HK-2 (cell line): ENCODE results near the gene TVP23B.
"Not testable (repeated sequence)": the region's sequence is repeated elsewhere in the genome, so short reads cannot be mapped to it uniquely, and the experiment has no call there.

Source experiments
- DNase-seq: peaks from one replicate; pipeline ENCODE4 v3.0.0-alpha.2; 2018; ENCODE audit not compliant: unreplicated experiment

The TVP23B gene

GRCh38 chr17:18780991-18781718, at the start of gene TVP23B:
Gene TVP23B, plus strand, starts transcription at chr17:18781183. Its CDS starts 111 bp downstream, at chr17:18781294.
- peak; percentile 97 for DNase-seq

GRCh38 chr17:18732438-18732837, 48.5 kb upstream of the TVP23B start:
- DNase-seq = not testable (repeated sequence)

- DNase-seq = not testable (repeated sequence)
Measured at GRCh38 chr17:18733350-18733749, 47.6 kb upstream of the TVP23B start.

DNA sequence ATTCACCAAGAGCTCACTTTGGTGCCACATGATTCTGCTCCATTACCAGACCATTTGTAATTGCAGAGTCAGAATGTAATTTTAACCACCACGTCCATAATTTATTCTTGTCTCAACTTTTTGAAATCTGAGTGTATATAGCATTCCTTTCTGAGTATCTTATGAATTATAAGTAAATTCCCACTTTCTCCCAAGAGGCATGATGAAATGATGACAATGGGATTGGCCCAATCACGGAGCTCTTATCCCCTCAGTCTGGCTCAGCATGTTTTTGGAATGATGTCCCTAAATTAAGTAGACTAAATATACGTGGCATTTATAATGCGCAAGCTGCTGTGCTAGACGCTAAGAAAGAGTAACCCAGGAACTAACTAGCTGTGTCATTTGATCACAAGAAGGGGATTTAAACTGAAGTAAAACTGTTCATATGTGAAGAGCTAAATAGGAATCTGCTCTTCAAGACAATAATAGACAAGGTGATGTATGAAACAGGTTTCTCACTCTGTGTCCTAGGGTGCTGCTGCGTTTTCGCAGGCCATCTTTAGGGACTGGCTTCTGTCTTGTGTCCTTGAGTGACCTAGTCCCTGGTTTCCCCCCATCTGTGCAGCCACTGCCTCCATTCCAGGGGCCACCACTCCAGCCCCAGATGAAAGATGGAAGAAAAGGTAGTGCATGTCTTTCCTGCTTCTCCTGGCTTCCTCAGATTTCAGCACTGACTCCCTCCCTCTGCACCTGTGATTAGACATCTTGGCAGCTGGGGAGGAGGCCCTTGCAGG, 41.2 kb upstream of the TVP23B start:
- DNase-seq = not testable (repeated sequence)

DNA sequence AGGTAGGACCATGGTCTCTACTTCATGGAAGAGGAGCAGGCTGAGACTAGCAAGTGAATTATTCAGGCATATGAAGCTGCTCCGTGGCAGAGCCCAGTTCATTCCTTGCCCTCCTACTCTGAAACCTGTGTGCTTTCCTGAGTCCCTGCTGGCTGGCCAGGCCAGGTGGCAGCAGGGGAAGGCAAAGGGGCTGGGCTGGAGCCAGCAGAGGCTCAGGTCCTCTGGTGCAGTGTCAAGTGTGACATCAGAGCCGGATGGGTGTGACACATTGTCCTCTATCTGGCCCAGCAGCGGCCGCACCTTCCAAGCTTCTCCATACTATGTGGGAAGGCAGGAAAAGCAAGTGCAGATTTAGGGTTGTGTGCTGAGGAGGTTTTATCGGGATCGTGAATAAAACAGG, 39.8 kb upstream of the TVP23B start:
- not testable (repeated sequence) for DNase-seq

DNA sequence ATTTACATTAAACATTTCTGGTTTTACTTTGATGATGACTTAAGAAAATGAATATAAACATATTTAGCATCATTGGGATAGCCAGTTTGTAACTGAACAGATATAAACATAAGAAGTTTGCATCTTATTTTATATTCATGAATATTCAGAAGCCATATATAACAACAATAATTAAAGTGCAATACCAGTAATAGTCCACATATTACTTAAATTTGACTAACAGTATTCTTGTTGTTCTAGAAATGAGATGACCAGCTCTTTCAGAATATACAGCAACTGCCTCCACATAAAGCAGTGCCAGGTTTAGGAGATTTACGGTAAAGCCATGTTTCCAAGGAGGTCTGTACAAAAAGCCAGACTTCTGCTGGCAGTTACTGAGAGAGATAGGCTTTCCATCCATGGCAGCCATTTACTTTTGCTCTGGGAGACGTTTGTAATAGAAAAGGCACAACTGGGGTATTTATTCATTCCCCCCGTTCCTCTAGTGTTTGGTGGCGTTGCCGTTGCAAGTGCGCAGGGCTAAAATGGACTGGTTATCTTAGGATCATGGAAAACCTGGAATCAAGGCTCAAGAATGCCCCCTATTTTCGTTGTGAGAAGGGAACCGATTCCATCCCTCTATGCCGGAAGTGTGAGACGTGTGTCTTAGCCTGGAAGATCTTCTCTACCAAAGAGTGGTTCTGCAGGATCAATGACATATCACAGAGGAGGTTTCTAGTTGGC, 37.1 kb upstream of the TVP23B start, which contains the start of gene FBXW10:
TSS of gene FBXW10 (plus strand) at position 356 of the 723 bp plus-strand sequence. CDS start at position 547, 191 bp downstream.
- DNase-seq = not testable (repeated sequence)

- not testable (repeated sequence) for DNase-seq
Measured at GRCh38 chr17:18744726-18745125, 36.3 kb upstream of the TVP23B start.

- not testable (repeated sequence) for DNase-seq
Measured at GRCh38 chr17:18746551-18746950, 34.4 kb upstream of the TVP23B start.

DNA sequence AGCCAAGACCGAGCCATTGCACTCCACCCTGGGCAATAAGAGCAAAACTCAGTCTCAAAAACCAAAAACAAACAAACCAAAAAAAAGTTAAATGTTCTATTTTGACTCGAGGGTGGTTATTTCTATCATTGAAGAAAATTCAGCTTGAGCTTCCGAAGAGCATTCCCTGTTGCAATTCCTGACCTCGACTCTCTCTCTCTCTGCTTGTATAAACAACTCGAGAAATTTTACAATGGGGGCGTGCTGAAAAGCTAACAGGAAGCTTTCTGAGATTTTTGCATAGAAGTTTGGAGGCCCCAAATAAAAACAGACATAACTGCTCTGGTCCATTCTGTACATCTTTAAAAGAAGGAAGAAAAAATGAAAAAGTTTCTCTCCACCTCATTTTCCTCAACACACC, 33.5 kb upstream of the TVP23B start:
- DNase-seq = not testable (repeated sequence)

- DNase-seq = not testable (repeated sequence)
Measured at GRCh38 chr17:18750242-18750641, 30.7 kb upstream of the TVP23B start.

GRCh38 chr17:18753829-18754409, 27.1 kb upstream of the TVP23B start:
- not testable (repeated sequence) for DNase-seq

DNA sequence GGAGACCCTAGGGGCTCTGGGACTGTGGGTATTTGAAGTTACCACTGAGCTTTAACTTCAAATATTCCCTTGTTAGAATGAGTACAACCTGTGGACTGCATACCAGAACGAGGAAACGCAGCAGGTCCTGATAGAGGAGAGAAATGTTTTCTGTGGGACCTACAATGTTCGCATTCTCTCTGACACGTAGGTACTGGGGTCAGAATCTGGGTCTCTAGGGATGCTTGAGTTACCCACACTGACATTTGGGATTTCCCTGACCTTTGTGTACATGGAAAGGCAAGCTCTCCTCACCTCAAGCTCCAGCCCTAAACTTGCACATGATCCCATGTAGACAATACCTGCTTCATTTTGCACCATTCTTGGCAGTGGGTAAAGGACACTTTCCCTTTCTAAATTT, 25.0 kb upstream of the TVP23B start:
- DNase-seq = not testable (repeated sequence)

DNA sequence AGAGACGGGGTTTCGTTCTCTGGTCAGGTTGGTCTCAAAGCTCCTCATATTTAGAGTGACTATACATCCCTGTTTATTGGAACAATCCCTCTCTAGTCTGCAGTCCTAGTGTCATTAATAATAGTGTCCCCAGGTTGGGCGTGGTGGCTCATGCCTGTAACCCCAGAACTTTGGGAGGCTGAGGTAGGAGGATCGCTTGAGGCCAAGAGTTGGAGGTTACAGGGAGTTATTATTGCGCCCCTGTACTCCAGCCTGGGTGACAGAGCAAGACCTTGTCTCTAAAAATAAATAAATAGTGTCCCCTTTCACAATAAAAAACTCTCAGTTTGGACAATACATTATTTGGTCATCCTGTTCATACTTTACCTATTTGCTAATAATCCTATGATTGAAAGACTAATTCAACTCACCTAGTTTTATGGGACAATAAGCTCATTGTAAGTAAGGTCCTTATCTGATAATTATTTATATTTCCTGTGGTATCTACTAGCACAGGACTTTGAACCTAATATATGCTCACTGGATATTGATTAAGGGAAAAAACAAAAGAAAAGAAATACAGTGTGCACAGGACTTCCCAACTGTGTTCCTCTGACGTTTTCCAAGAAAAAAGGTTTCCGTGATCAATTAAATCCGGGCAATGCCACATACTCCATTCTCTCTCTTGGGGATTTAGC, 23.5 kb upstream of the TVP23B start:
- DNase-seq = not testable (repeated sequence)

DNA sequence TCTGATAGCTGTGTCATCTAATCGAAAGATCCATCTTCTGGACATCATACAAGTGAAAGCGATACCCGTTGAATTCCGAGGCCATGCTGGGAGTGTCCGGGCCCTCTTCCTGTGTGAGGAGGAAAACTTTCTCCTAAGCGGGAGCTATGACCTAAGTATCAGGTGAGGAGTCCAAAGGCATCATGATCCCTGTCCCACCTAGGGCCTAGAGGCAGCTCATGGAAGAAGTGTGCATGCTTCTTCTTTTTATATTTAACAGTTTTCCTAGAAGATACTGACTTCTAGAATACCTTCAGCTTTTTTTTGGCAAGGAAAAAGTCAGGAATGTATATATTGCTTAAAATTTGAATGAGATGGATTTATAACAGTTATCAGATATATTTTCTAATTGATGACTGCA, 22.6 kb upstream of the TVP23B start:
- not testable (repeated sequence) for DNase-seq

- DNase-seq = not testable (repeated sequence)
Measured at GRCh38 chr17:18760221-18760620, 20.8 kb upstream of the TVP23B start.

- DNase-seq = not testable (repeated sequence)
Measured at GRCh38 chr17:18770572-18770971, 10.4 kb upstream of the TVP23B start.

DNA sequence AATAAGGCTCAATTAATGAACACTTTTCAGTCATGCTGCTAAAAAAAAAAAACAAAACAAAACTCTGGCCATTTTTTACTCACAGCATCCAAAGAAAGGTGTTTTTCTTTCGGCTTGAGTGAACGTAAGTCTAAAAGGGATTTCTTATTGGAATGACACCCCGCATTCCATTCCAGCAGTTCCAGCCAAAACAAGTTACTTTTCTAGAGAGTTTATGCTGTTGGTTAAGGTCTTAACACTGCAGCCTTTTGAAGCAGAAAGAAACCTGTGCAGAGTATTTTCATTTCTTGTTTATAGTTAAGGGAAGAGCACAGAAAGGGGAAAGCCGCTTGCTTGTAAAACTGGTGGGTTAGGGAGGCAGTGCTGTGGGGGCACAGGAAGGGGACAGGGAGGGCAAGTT, 9.9 kb upstream of the TVP23B start:
- not testable (repeated sequence) for DNase-seq

- DNase-seq = no peak
Measured at GRCh38 chr17:18772471-18772870, 8.5 kb upstream of the TVP23B start.

DNA sequence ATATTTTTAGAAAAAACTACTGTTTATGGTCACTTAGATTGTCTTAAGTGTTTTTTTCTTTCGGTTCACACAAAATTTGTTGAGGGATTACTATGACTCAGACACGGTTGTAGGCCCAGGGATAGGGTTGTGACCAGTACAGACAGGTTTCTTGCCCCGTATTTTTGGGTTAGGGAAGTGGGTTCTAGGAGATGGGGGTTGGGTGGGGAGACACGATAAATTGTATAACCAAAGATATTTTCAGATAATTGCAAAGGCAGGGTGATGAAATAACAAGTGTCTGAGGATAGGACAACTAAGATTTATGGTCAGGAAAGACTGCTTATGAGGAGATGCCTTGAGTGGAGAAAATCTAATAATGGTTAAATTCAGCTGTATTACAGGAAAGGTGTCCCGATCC, 822 bp downstream of the TVP23B start:
- not testable (repeated sequence) for DNase-seq

DNA sequence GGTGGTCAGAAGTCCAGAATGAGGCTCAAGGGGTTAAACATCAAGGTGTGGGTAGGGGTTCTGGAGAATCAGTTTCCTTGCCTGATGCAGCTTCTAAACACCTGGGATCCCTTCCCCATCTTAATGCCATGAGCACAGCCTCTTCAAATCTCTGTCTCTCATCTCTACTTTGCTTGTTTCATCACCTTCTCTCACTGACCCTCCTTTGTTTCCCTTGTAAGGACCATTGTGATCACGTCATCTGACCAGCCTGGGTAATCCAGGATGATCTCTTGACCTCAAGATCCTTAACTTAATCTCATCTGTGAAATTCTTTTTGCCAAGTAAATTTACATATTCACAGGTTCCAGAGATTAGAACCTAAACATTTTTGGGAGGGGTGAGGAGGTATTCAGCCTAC, 5.0 kb downstream of the TVP23B start:
- DNase-seq = not testable (repeated sequence)

- DNase-seq = not testable (repeated sequence)
Measured at GRCh38 chr17:18786890-18787289, 5.9 kb downstream of the TVP23B start.
